BE2C (cell line): ENCODE measurements around the gene DNAI2.
"Not testable (repeated sequence)": the region's sequence is repeated elsewhere in the genome, so short reads cannot be mapped to it uniquely, and the experiment has no call there.

Experiments
- DNase-seq: peaks from one replicate; pipeline ENCODE4 v3.0.0-alpha.2; 2020
- H3K27me3 ChIP-seq: fragments of 250-450 bp; sonication (Bioruptor Pico); 2 replicates; pipeline ENCODE4 v1.5.1; 2020; ENCODE audit warnings: mild to moderate bottlenecking
- H3K36me3 ChIP-seq: fragments of 250-450 bp; sonication (Bioruptor Pico); 2 replicates; pipeline ENCODE4 v1.5.1; 2020; ENCODE audit warnings: mild to moderate bottlenecking
- H3K4me1 ChIP-seq: fragments of 250-450 bp; sonication (Bioruptor Pico); 2 replicates; pipeline ENCODE4 v1.5.1; 2020
- H3K4me3 ChIP-seq: 2 replicates; pipeline ENCODE4 v1.5.1; 2011; ENCODE audit warnings: low read depth, low read length
- H3K9me3 ChIP-seq: fragments of 250-450 bp; sonication (Bioruptor Pico); 2 replicates; pipeline ENCODE4 v1.5.1; 2020
- TF ChIP-seq, protein P1 (sequence below): IDR thresholded peaks from 2 replicates; pipeline ENCODE4 v1.5.1; 2012; ENCODE audit warnings: mild to moderate bottlenecking, low read depth, low read length

Gene DNAI2

DNA sequence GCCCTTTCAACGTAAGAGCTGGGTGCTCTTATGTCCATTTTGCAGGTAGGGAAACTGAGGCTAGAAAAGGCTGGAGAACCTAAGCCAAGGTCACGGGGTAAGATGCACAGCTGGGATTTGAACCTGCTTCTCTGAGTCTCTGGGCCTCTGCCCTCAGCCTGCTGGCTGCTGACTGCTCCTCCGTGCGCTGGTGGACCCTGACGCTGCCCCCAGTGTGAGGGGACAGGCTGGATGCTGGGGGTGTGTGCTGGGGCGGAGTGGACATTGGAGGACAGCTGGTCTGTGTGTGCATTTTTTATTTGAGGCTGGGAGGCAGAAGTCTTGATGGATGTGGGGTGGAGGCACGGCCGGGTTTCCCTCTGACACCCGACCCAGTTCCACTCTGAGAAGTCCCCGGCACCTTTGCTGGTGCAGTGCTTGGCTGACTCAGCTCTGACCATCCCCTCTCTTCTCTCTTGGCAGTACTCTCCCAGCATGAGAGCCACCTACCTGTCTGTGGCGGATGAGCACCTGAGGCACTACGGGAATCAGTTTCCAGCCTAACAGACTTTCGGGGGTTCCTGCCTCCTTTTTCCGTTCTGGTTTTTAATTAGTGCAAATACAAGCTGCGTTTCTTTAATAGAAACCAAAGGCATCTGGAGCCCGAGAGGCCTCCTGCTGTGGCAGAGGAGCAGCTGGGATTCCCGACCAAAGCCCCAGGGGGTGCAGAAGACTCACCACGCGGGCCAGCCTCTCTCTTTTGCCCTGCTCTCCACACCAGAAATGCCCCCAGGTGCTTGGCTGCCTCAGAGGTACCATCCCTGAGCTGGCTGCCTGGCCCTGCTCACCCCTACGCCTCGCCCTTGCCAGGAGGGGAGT is 14.1 kb upstream of the DNAI2 start:
- Histone ChIP-seq H3K9me3 (no peaks in the 10 kb centered on the region), H3K4me1 (no peaks in the 10 kb centered on the region), H3K36me3 (no peaks in the 10 kb centered on the region), H3K4me3 (no peak overlapping the region), H3K27me3 (no peaks in the 10 kb centered on the region)
- TF ChIP-seq, protein P1, sequence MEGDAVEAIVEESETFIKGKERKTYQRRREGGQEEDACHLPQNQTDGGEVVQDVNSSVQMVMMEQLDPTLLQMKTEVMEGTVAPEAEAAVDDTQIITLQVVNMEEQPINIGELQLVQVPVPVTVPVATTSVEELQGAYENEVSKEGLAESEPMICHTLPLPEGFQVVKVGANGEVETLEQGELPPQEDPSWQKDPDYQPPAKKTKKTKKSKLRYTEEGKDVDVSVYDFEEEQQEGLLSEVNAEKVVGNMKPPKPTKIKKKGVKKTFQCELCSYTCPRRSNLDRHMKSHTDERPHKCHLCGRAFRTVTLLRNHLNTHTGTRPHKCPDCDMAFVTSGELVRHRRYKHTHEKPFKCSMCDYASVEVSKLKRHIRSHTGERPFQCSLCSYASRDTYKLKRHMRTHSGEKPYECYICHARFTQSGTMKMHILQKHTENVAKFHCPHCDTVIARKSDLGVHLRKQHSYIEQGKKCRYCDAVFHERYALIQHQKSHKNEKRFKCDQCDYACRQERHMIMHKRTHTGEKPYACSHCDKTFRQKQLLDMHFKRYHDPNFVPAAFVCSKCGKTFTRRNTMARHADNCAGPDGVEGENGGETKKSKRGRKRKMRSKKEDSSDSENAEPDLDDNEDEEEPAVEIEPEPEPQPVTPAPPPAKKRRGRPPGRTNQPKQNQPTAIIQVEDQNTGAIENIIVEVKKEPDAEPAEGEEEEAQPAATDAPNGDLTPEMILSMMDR, result no peak
- no peak for DNase-seq

- TF ChIP-seq, protein P1, result no peak
- no peaks in the 10 kb centered on the region for H3K36me3 ChIP-seq
- H3K4me1 ChIP-seq, result no peaks in the 10 kb centered on the region
- no peaks in the 10 kb centered on the region for H3K9me3 ChIP-seq
- H3K4me3 ChIP-seq, result no peak overlapping the region
- no peaks in the 10 kb centered on the region for H3K27me3 ChIP-seq
- DNase-seq, result no peak
Observed at GRCh38 chr17:74260525-74260850, 13.5 kb upstream of the DNAI2 start.

- Histone ChIP-seq H3K9me3 (no peaks in the 10 kb centered on the region; the same call in 1 of the 2 replicates), H3K36me3 (no peaks in the 10 kb centered on the region), H3K27me3 (no peaks in the 10 kb centered on the region), H3K4me1 (no peaks in the 10 kb centered on the region), H3K4me3 (no peak overlapping the region)
- DNase-seq, result no peak
- TF ChIP-seq, protein P1, result no peak
Observed at GRCh38 chr17:74262601-74263000, 11.4 kb upstream of the DNAI2 start.

DNA sequence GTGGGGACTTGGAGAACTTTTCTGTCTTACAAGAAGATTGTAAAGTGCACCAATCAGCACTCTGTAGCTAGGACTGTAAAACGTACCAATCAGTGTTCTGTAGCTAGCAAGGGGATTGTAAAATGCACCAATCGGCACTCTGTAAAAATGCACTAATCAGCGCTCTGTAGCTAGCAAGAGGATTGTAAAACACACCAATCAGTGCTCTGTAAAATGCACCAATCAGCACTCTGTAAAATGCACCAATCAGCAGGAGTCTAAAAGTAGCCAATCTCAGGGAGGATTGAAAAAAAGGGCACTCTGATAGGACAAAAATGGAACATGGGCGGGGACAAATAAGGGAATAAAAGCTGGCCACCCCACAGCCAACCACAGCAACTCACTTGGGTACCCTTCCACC is 7.0 kb upstream of the DNAI2 start:
- H3K4me3 ChIP-seq, H3K4me1 ChIP-seq, DNase-seq, H3K27me3 ChIP-seq, H3K9me3 ChIP-seq, H3K36me3 ChIP-seq: not testable (repeated sequence)

- H3K4me3 ChIP-seq, result no peak overlapping the region
- no peaks in the 10 kb centered on the region for H3K36me3 ChIP-seq
- H3K9me3 ChIP-seq, result no peaks in the 10 kb centered on the region; the same call in 1 of the 2 replicates
- TF ChIP-seq, protein P1, result no peak
- H3K27me3 ChIP-seq, result no peaks in the 10 kb centered on the region
- no peaks in the 10 kb centered on the region for H3K4me1 ChIP-seq
- DNase-seq, result no peak
Observed at GRCh38 chr17:74267579-74267978, 6.5 kb upstream of the DNAI2 start.

GRCh38 chr17:74267987-74268499 is 6.0 kb upstream of the DNAI2 start:
- H3K4me3 ChIP-seq, result no peak overlapping the region
- no peaks in the 10 kb centered on the region for H3K4me1 ChIP-seq
- no peaks in the 10 kb centered on the region for H3K27me3 ChIP-seq
- H3K9me3 ChIP-seq, result no peaks in the 10 kb centered on the region; the same call in 1 of the 2 replicates
- DNase-seq, result no peak
- no peaks in the 10 kb centered on the region for H3K36me3 ChIP-seq
- TF ChIP-seq, protein P1, result no peak
